Loucy (cell line): ENCODE data around the gene TGFBRAP1.

Source experiments
- H2AFZ ChIP-seq: fragments of 200-600 bp; sonication (generic); 2 replicates; pipeline ENCODE4 v1.6.0; 2016; ENCODE audit warnings: antibody characterized with exemption, mild to moderate bottlenecking, low read length, moderate library complexity
- H3F3A ChIP-seq: fragments of 200-600 bp; 2 replicates; pipeline ENCODE4 v1.6.0; 2016; ENCODE audit warnings: antibody characterized with exemption, low read depth, mild to moderate bottlenecking
- H3K27me3 ChIP-seq: fragments of 200-600 bp; sonication (generic); 2 replicates; pipeline ENCODE4 v1.6.1; 2014; ENCODE audit warnings: low read length, mild to moderate bottlenecking; ENCODE audit not compliant: insufficient read depth, poor library complexity, severe bottlenecking
- H3K36me3 ChIP-seq: fragments of 200-600 bp; sonication (generic); 2 replicates; pipeline ENCODE4 v1.6.1; 2016; ENCODE audit warnings: low read length; ENCODE audit not compliant: insufficient read depth
- H3K4me1 ChIP-seq: fragments of 200-600 bp; sonication (generic); 2 replicates; pipeline ENCODE4 v1.5.1; 2014; ENCODE audit warnings: low read length, mild to moderate bottlenecking; ENCODE audit not compliant: insufficient read depth, poor library complexity, severe bottlenecking
- H3K4me2 ChIP-seq: fragments of 200-600 bp; sonication (generic); 2 replicates; pipeline ENCODE4 v1.6.0; 2014; ENCODE audit warnings: antibody characterized with exemption, low read length, low read depth, mild to moderate bottlenecking; ENCODE audit not compliant: poor library complexity, severe bottlenecking
- H3K4me3 ChIP-seq: fragments of 200-600 bp; sonication (generic); 2 replicates; pipeline ENCODE4 v1.5.1; 2014; ENCODE audit warnings: low read length, mild to moderate bottlenecking, mixed read lengths; ENCODE audit not compliant: poor library complexity, severe bottlenecking
- H3K79me2 ChIP-seq: fragments of 200-600 bp; sonication (generic); 2 replicates; pipeline ENCODE4 v1.6.1; 2014; ENCODE audit warnings: low read length; ENCODE audit not compliant: insufficient read depth
- H3K9ac ChIP-seq: fragments of 200-600 bp; sonication (generic); 2 replicates; pipeline ENCODE4 v1.6.0; 2014; ENCODE audit warnings: mild to moderate bottlenecking, low read depth, low read length, moderate library complexity; ENCODE audit not compliant: poor library complexity, severe bottlenecking
- H3K9me2 ChIP-seq: fragments of 200-600 bp; sonication (generic); replicated peaks from 2 replicates; pipeline ENCODE4 v1.6.1; 2016; ENCODE audit warnings: low read depth, low read length, mixed read lengths
- H3K9me3 ChIP-seq: fragments of 200-600 bp; sonication (generic); 2 replicates; pipeline ENCODE4 v1.6.1; 2014; ENCODE audit warnings: mild to moderate bottlenecking, antibody characterized with exemption, low read length, low read depth; ENCODE audit not compliant: insufficient read depth
- H4K20me1 ChIP-seq: fragments of 200-600 bp; sonication (generic); 2 replicates; pipeline ENCODE4 v1.6.0; 2014; ENCODE audit warnings: antibody characterized with exemption, low read length, mild to moderate bottlenecking; ENCODE audit not compliant: insufficient read depth, poor library complexity, severe bottlenecking
- EZH2phosphoT487 ChIP-seq: fragments of 200-600 bp; IDR thresholded peaks from 2 replicates; pipeline ENCODE4 v1.6.1; 2018; ENCODE audit warnings: antibody characterized with exemption, mild to moderate bottlenecking, moderate library complexity, borderline replicate concordance
- TF ChIP-seq, protein P1 (sequence below): fragments of 200-600 bp; sonication (generic); conservative IDR thresholded peaks from 2 replicates; pipeline ENCODE4 v1.5.1; 2014; ENCODE audit warnings: mild to moderate bottlenecking, antibody characterized with exemption, low read length

The TGFBRAP1 gene

DNA sequence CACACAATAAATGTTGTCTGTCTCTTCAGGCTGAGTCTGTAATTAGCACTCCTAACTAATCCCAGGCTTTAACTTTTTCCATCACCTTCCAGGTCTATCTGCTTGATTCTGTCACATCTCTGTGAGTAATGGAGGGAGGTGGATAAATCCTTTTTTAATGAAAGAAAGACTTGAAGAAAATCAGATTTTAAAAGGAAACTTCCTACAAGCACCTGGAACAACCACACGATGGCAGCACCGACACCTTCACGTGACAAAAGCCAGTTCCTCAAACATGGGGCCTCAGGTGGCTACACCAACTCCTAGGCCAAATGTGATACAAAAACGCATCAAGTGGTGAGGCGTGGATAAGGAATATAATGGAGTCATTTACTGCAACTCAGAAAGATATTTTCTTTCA is 41.8 kb downstream of the TGFBRAP1 start:
- Histone ChIP-seq H3K36me3 (peaks cover 93% of the 10 kb centered on the region; the same call in 1 of the 2 replicates), H3K4me3 (no peak overlapping the region), H2AFZ (no peak overlapping the region), H3K4me2 (no peak overlapping the region), H3K79me2 (peaks cover 3% of the 10 kb centered on the region; the same call in 1 of the 2 replicates), H3K9ac (no peak overlapping the region), H3K9me2 (no peaks in the 10 kb centered on the region), H3K27me3 (no peaks in the 10 kb centered on the region), H3K9me3 (no peaks in the 10 kb centered on the region), H3F3A (no peaks in the 10 kb centered on the region), H4K20me1 (no peaks in the 10 kb centered on the region), H3K4me1 (no peaks in the 10 kb centered on the region)
- no peak for TF ChIP-seq EZH2phosphoT487
- TF ChIP-seq, protein P1, sequence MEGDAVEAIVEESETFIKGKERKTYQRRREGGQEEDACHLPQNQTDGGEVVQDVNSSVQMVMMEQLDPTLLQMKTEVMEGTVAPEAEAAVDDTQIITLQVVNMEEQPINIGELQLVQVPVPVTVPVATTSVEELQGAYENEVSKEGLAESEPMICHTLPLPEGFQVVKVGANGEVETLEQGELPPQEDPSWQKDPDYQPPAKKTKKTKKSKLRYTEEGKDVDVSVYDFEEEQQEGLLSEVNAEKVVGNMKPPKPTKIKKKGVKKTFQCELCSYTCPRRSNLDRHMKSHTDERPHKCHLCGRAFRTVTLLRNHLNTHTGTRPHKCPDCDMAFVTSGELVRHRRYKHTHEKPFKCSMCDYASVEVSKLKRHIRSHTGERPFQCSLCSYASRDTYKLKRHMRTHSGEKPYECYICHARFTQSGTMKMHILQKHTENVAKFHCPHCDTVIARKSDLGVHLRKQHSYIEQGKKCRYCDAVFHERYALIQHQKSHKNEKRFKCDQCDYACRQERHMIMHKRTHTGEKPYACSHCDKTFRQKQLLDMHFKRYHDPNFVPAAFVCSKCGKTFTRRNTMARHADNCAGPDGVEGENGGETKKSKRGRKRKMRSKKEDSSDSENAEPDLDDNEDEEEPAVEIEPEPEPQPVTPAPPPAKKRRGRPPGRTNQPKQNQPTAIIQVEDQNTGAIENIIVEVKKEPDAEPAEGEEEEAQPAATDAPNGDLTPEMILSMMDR, result peak; percentile 77

DNA sequence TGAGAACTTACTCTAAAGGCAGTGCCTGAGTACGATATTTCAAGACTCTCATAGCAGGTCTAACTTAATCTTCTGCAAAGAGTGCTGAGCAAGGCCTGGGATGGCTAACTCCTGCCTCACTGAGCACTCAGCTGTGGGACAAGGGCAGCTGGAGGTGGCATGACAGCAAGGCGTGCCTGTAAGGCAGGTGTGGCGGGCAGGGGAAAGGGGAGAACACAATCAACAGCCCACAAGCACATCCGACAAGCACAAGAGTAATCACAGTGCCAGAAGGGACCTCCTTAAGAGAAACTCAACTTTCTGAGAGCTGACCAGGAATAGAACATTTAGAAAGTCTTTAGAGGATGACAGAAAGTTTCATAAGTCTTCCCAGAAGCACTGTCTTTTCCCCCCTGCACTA is 46.0 kb downstream of the TGFBRAP1 start:
- Histone ChIP-seq H3K27me3 (no peaks in the 10 kb centered on the region), H2AFZ (no peak overlapping the region), H3K79me2 (peaks cover 3% of the 10 kb centered on the region; the same call in 1 of the 2 replicates), H4K20me1 (no peaks in the 10 kb centered on the region), H3K9ac (no peak overlapping the region), H3K9me2 (no peaks in the 10 kb centered on the region), H3K4me2 (no peak overlapping the region), H3K9me3 (no peaks in the 10 kb centered on the region), H3K4me3 (no peak overlapping the region), H3K4me1 (no peaks in the 10 kb centered on the region), H3K36me3 (peaks cover 94% of the 10 kb centered on the region; the same call in 1 of the 2 replicates), H3F3A (no peaks in the 10 kb centered on the region)
- TF ChIP-seq, protein P1, result no peak
- no peak for TF ChIP-seq EZH2phosphoT487

DNA sequence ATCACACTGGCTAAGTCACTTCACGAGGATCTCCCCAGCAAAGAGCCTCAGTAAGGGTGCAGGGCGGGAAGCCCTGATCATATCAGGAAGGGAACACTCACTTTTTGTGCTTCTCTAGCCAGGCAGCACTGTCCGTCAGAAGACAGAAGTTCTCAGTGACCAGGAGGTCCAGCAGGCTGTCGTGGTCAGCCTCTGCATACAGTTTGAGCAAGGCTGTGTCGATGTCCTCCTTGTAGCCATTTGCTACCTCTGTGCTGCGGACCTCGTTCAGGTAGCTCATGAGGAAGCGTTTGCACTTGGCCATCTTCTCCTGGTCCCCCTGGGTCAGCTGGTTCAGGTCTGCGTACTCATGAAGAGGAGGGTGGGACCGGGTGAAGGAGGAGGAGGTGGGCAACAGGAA is 49.3 kb downstream of the TGFBRAP1 start:
- H3K9me3 ChIP-seq, result no peaks in the 10 kb centered on the region
- no peak overlapping the region for H3K4me2 ChIP-seq
- no peaks in the 10 kb centered on the region for H3F3A ChIP-seq
- no peak overlapping the region for H3K4me3 ChIP-seq
- H3K9ac ChIP-seq, result no peak overlapping the region
- no peak for TF ChIP-seq EZH2phosphoT487
- TF ChIP-seq, protein P1, result no peak
- peaks cover 98% of the 10 kb centered on the region; the same call in 1 of the 2 replicates for H3K36me3 ChIP-seq
- H2AFZ ChIP-seq, result no peak overlapping the region
- H3K79me2 ChIP-seq, result no peaks in the 10 kb centered on the region
- no peaks in the 10 kb centered on the region for H3K4me1 ChIP-seq
- no peaks in the 10 kb centered on the region for H3K9me2 ChIP-seq
- H4K20me1 ChIP-seq, result no peaks in the 10 kb centered on the region
- no peaks in the 10 kb centered on the region for H3K27me3 ChIP-seq
